ENCODE measurements around the gene NHSL2.

The NHSL2 gene

DNA sequence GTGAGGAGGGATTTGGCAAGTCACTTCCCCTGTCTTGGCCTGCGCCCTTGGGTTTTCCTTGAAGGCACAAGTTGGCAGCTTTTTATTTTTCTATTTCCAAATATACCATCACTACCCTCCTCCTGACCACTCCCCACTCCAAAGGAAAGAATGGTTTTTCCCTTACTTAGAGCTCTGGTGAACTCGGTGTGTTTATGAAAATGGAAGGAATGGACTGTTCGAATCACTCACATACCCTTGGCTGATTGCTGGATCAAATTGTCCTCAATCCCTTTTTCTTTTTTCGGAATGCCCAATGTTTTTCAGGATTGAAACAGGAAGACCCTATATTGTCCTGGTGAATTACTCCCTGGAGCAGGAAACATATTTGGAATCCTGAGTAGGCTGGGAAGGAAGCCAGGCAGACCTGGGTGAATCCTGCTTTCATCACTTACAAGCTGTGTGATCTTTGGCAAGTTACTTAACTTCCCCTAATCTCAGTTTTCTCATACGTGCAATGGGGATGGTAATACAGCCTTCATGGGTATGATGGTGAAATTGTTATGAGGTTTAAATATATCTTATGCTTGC lies 150.4 kb downstream of the NHSL2 start:
- DNase-seq (ENCODE audit: low spot score) (no peak), FAIRE-seq (no peak)

DNA sequence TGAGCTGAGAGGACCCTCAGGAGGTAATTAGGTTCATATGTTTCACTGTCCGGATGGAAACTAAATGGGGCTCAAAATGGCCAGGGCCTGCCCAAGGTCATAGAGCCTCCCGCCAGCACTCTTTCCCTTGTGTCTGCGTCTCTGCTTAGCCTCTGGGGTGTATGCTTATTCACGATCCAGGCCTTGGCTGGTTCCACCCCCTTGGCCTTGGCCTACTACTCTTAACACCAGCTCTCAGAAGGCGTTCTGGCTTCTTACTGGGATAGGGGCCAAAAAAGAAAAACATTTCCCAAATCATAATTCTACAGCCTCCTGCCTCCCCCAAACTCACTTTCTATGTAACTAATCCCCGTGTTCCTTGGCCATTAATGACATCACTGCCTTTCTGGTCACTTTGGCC lies 152.3 kb downstream of the NHSL2 start:
- FAIRE-seq = no peak
- DNase-seq (ENCODE audit: low spot score) = no peak

DNA sequence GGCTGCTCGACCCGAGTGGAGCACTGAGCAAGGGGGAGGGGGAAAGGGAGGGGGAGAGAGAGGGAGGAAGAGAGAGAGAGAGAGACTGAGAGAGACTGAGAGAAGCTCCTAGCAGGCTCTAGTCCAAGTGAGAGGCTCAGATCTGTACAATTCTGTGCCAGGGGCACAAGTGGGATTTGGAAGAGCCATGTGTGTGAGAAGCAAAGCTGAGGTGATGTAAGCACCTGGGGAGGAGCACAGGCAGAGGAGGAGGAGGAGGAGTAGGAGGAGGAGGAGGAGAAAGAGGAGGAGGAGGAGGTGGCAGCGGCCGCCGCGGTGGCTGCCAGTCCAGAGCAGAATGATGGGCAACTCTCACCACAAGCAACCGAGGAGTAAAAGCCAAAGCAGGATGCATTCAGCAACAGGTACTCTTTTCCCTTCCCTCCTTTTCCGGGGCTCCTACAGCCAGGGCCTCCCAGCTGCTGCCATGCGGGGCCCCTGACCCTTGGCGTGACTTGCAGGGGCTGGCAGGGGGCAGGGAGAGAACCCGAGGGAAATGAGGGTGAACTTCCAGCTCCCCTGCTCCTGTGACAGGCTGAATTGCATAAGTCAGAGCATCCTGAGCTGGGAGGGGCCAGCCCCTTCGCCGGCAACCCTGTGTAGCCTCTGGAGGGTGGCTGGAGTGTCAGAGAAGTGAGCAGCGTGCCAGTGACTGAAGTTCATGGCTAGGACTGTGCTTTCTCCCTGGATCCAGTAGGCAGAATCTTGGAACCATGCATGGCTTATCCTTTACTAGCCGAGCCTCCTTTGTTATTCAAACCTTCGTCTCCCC lies 158.9 kb downstream of the NHSL2 start:
- DNase-seq (ENCODE audit: low spot score) (no peak), FAIRE-seq (peak; percentile 69)

DNA sequence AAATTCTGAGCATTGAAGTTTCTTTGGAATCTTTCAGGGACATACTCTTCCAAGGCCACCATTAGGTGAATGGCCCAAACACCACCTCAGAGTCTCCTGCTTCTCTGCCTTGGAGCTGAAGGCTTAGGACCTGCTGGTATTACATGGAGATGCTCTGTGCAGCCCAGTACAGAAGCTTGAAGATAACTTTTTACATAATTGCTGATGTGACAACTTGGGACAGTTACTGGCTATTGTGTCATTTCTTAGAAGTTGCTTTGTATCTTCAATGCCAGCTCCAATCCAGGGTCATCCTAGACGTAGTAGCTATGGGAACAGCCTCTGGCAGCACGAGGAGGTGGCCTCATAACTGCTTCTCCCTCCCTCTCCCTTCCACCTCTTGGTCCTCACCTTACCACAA lies 160.6 kb downstream of the NHSL2 start:
- DNase-seq (ENCODE audit: low spot score) = no peak
- no peak for FAIRE-seq

DNA sequence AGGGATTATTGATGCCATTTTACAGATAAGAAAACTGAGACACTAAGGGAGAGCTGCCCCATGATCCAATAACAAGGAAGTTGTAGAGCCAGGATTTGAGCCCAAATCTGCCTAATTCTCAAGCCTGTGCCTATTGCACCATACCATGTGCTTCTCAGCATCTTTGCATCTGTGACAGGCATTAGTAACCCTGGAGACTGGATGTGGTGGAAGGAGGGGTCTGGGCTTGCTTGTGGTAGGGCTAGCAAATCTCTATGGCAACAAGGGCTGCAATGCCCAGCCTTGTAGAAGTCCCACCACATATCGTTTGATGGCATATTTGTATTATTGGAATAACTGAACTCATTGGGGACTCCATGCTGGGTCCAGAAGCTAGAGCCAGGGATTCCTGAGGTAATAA lies 163.0 kb downstream of the NHSL2 start:
- no peak for FAIRE-seq
- no peak for DNase-seq (ENCODE audit: low spot score)

DNA sequence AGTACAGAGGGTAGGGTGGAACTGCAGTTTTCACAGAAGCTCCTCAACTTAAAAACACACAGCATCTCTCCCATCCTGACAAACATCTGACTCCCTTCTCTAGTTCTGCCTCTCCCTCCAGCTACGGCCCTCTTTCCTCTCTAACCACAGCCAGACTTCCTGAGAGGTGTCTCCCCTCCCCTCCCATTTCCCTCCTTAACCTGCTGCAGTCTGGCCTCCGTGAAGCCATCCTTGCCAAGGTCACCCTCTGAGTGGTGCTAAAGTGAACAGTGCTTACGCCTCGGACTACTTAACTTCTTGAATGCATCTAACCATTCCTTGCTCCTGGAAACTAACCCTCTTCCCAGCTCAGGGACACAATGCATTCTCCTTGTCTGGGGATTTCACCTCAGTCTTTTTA lies 167.8 kb downstream of the NHSL2 start:
- DNase-seq (ENCODE audit: low spot score) (no peak), FAIRE-seq (no peak)

DNA sequence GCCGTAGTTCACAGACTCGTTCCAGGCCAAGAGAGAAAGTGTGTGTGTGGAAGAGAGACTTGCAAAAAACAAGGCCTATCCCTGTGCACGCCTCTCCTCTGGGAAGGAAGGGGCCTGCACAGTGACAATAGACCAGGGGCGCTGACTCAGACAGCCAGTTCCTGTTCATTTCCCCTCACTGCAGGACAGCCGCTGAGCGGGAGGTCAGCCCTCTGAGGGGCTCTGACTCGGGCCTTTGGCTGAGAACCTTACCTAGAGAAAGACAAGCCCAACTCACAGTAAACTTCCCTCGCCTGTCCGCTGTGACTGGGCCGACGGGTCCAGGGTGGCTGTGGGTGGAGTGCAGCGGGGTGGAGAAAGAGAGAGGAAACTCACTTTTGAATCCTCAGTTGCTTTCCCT lies 169.0 kb downstream of the NHSL2 start:
- DNase-seq (ENCODE audit: low spot score) (no peak), FAIRE-seq (no peak)

- FAIRE-seq (no peak), DNase-seq (ENCODE audit: low spot score) (no peak)
These were observed 169.5 kb downstream of the NHSL2 start for GRCh38 chrX:72080150-72080549.

GRCh38 chrX:72080800-72081199 lies 170.2 kb downstream of the NHSL2 start:
- FAIRE-seq (no peak), DNase-seq (ENCODE audit: low spot score) (no peak)

DNA sequence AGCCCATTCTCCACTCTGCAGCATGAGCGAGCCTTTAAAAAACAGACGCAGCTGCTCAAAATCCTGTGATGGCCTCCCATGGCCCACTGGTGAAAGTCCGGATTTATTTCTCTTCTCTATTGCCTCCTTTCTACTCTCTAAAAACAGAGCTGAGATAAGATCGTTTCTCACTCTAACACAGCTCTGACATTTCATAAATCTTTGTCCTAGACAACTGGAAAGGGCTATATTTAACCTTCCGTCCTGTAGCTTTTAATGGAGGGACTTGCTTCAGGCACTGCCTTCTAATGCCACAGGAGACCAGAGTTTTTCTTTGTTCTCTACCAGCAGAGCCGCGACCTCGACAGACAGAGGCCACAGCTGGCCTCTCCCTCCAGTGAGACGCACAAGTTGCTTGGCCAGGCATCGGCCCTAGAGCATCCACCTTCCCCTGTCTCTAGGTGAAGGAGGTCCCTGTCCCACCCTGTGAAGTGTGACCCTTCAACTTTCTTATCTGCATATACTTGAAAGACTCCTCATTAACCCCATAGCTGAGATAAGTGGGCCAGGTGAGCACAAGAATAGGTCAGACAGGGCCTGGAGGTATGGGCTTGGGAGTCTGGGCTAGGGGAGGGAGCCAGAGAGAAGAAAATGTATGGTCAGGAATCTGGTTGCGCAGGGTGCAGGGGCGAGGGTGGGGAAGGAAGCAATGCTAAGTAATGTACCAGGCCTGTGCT lies 171.1 kb downstream of the NHSL2 start:
- FAIRE-seq (no peak), DNase-seq (ENCODE audit: low spot score) (no peak)

- DNase-seq (ENCODE audit: low spot score) (no peak), FAIRE-seq (no peak)
These were observed 172.6 kb downstream of the NHSL2 start for GRCh38 chrX:72083291-72083690.

DNA sequence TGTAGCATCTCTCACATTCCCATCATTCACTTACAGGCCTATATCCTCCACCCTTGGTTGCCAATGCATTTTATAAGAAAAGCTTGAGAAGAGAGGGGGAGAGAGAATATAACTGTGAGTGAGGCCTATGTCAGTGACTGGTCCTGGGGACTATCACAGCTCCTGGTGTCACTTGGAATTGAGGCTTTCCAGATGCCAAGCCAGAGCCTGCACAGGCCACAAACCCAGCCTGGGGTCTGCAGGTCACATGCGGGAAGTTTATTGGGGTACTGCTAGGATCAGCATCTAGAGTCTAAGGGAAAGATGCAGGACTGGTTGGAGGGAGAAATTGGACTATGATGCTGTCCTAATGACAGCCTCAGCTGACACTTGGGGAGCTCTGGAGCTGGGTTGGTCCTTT lies 173.5 kb downstream of the NHSL2 start:
- DNase-seq (ENCODE audit: low spot score) (no peak), FAIRE-seq (no peak)

DNA sequence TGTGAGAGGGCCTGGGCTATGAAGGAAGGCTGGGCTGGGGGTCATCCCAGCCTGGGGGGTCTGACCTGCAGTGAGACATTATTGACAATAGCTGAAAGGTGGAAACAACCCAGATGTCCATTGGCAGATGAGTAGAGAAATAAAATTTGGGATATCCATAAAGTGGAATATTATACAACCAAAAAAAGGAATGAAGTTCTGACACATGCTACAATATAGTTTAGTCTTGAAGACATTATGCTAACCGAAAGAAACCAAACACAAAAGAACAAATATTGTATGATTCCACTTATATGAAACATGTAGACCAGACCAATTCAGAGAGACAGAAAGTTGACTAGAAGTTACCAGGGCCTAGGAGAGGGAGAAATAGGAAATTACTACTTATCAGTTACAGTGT lies 176.3 kb downstream of the NHSL2 start:
- DNase-seq (ENCODE audit: low spot score) (no peak), FAIRE-seq (no peak)

DNA sequence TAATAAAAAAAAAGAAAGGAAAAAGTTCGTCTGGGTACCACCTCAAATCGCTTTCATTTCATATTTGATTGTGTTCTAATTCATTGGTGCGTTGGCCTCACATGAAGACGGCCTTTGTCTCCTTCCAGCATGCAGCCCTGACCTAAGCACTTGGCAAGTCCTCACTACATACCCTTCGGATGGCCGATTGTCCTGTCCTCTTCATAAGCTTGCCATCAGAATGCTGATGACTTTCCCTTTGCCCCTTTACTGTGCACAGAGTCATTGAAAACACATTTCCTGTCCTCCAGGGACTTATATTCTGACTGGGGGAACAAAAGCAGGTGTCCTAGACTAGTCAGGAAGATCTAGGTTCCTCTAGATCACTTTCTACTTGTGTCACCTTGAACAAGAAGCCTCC lies 178.1 kb downstream of the NHSL2 start:
- no peak for FAIRE-seq
- DNase-seq (ENCODE audit: low spot score) = no peak

DNA sequence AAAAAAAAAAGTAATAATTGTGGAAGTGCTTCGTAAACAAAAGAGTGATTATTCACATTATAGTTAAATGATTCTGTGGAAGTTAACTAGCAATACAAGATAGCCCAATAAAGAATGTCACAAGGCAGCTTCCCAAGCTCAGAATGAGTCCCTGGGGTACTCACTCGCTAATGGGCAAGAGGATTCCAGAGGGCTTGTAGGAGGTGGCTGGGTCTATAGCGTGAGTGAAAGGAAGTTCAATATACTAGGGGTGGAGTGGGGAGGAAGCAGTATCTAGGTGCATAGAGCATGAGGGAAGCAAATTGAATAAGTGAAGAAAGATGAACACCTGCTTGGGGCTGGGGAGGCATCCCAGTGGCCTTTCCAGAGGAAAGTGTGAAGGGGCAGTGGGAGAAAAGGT lies 178.6 kb downstream of the NHSL2 start:
- no peak for DNase-seq (ENCODE audit: low spot score)
- FAIRE-seq = no peak

- FAIRE-seq = no peak
- DNase-seq (ENCODE audit: low spot score) = no peak
These were observed 184.2 kb downstream of the NHSL2 start for GRCh38 chrX:72094894-72095293.

GRCh38 chrX:72095370-72095769 lies 184.7 kb downstream of the NHSL2 start:
- FAIRE-seq = no peak
- DNase-seq (ENCODE audit: low spot score) = no peak

- no peak for FAIRE-seq
- DNase-seq (ENCODE audit: low spot score) = no peak
These were observed 186.5 kb downstream of the NHSL2 start for GRCh38 chrX:72097098-72097497.

DNA sequence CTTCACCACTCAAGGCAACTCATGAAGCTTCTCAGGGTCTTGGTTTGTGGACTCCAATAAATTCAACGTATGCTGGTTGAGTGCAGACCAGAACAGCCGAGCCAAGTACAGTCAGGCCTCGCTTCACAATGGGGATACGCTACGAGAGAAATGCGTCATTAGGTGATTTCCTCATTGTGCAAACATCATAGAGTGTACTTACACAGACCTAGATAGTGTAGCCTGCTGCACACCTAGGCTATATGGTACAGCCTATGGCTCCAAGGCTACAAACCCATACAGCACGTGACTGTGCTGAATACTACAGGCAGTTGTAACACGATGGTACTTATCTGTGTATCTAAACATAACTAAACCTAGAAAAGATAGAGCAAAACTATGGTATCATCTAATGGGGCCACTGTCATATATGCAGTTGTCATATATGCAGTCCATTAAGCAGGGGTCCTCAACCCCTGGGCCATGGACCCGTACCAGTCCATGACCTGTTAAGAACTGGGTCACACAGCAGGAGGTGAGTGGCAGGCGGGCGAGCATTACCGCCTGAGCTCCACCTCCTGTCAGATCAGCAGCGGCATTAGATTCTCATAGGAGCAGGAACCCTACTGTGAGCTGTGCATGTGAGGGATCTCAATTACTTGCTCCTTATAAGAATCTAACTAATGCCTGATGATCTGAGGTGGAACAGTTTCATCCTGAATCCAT lies 189.6 kb downstream of the NHSL2 start:
- no peak for DNase-seq (ENCODE audit: low spot score)
- no peak for FAIRE-seq

DNA sequence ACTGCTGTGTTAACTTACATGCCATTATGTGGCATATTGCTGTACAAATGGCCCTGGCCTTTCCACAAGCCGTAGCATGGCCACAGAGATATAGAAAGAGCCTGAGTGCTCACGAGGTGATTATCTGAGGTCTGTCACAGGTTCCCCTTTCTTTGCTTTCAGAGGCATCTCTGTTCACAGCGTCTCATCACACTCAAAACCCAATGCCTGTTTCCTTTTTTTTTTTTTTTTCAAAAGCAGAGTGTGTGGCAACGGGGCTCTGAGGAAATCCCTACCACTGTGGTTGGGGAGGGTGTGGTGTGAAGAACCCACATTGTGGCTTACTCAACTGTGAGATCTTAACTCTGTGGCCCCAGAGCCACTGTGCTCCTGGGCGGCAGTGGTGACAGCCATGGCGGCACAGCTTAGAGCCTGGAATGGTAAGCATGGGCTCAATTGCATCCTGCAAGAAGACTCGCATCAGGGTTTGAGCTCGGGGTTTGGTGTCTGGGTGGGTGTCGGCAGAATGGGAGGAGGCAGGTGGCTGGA lies 190.2 kb downstream of the NHSL2 start:
- FAIRE-seq (no peak), DNase-seq (ENCODE audit: low spot score) (no peak)

DNA sequence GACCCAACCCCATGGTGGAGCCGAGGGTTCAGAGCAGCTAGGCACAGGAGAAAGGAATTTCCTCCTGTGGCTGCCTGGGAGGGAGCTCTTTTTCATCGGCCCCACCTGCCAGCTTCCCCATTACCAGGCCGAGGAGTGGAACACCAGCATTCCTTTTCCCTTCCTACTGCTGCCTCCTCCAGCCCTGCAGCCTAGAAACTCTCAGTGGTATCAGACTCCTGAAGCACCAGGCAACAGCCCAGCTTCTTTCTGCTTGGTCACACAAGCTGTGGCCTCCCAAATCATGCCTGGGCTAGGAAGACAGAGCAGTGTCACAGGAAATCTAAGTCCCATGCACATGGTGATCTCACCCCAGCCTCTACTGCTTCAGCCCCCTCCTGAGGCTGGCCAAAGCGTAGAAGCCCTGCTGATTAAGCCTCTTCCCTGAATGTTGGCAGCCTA lies 191.0 kb downstream of the NHSL2 start:
- FAIRE-seq = no peak
- DNase-seq (ENCODE audit: low spot score) = no peak

DNA sequence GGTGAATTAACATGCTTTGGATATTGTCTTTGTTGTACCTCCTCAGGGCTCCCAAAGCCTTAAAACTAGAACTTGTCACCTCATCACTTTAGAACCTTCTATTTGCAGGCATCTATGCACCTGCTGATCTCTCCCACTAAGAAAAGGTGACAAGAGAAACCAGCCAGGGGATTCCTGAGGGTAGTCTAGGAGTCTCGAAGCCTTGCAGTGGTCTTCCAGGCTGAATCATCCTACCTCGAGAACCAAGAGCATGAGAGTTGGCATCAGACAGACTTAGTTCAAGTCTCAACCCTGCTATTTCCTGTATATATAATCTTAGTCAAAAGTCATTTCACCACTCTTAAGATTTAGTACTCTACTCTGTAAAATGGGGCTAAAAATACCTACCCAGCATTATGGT lies 191.5 kb downstream of the NHSL2 start:
- DNase-seq (ENCODE audit: low spot score) (no peak), FAIRE-seq (no peak)

All from urothelium cell line (cell line).